Daoy (cell line): ENCODE data around the gene ADPGK. TPM values are rescaled to one million over a fixed set of nuclear protein-coding genes. Genes with fewer than 3 reads are reported as not detected.

ENCODE experiments used
- total RNA-seq: library from RNA; depleted of rRNA; stranded (reverse); fragments of >200 nt; shearing (Covaris generic); gene quantifications from 2 replicates; pipeline ENCODE4 v1.2.3, GENCODE V29; 2014; rRNA removed

ADPGK gene
- total RNA-seq, 1 experiment from 2014 or later, result 73.3 TPM

Other genes starting within 250 kb of the ADPGK start
- gene GOLGA6B, start 129.1 kb downstream of the ADPGK start, total RNA-seq, result not detected in 2 replicates
- gene HIGD2B, start 97.6 kb downstream of the ADPGK start, total RNA-seq, result not detected in 2 replicates
- gene BBS4, start 97.6 kb downstream of the ADPGK start, total RNA-seq, result 18.8 and 19.3 TPM in 2 replicates